Measurements from ENCODE around the gene FN1.

The FN1 gene

GRCh38 chr2:215432759-215433594, 2.9 kb downstream of the FN1 start:
- H3K18ac ChIP-seq (ENCODE audit: low read length): no peak overlapping the region
- H3K79me1 ChIP-seq (ENCODE audit: low read depth, low read length): no peaks in the 10 kb centered on the region
- H2BK120ac ChIP-seq (ENCODE audit: low read depth, low read length): no peak overlapping the region
- no peak overlapping the region for H2BK5ac ChIP-seq (ENCODE audit: low read length)
- no CpG with 5 or more reads among the region's 8 CpGs for WGBS, 2 donors (ENCODE audit: extremely low coverage in 2 of 2, insufficient read length in 2 of 2, insufficient replicate concordance in 1 of 2)
- H2BK12ac ChIP-seq (ENCODE audit: low read length): no peak overlapping the region
- H3K4ac ChIP-seq (ENCODE audit: low read length): no peak overlapping the region
- no peak overlapping the region for H3K9ac ChIP-seq (ENCODE audit: low read depth, low read length, poor library complexity)
- H3K36me3 ChIP-seq (replicated peaks in 1 of 2; ENCODE audit: control insufficient read depth in 2 of 2, insufficient read depth in 2 of 2, low read length in 2 of 2): peaks cover 7 to 56% of the 10 kb centered on the region in 2 donors
- no peaks in the 10 kb centered on the region for H3K27me3 ChIP-seq (ENCODE audit: control insufficient read depth in 3 of 3, insufficient read depth in 3 of 3, low read depth in 1 of 3, low read length in 3 of 3)
- H3K4me1 ChIP-seq (ENCODE audit: control insufficient read depth in 2 of 2, insufficient read depth in 1 of 2, low read depth in 1 of 2, low read length in 2 of 2): peaks cover 0 to 3% of the 10 kb centered on the region in 2 donors
- H3K23ac ChIP-seq (ENCODE audit: low read depth, low read length, poor library complexity): no peak overlapping the region
- H3K14ac ChIP-seq (ENCODE audit: low read length): no peak overlapping the region
- no peak overlapping the region for H3K27ac ChIP-seq (replicated peaks; ENCODE audit: low read length)
- no peak overlapping the region for H3K4me3 ChIP-seq (ENCODE audit: low read length in 2 of 2)
- no peak overlapping the region for H2AK5ac ChIP-seq (ENCODE audit: low read depth, low read length)
- H2BK15ac ChIP-seq (ENCODE audit: low read length): no peak overlapping the region
- H4K91ac ChIP-seq (ENCODE audit: low read depth, low read length, poor library complexity): no peak overlapping the region
- no peak overlapping the region for H4K8ac ChIP-seq (ENCODE audit: low read depth, low read length)
- no peak overlapping the region for H2AFZ ChIP-seq (ENCODE audit: low read length)
- no peaks in the 10 kb centered on the region for H3K9me3 ChIP-seq (replicated peaks in 1 of 2; ENCODE audit: control insufficient read depth in 2 of 2, insufficient read depth in 1 of 2, low read depth in 1 of 2, low read length in 2 of 2)
- no peak overlapping the region for H3K4me2 ChIP-seq (ENCODE audit: insufficient read depth, low read length, poor library complexity, severe bottlenecking)
- no peak for DNase-seq (ENCODE audit: low spot score)

DNA sequence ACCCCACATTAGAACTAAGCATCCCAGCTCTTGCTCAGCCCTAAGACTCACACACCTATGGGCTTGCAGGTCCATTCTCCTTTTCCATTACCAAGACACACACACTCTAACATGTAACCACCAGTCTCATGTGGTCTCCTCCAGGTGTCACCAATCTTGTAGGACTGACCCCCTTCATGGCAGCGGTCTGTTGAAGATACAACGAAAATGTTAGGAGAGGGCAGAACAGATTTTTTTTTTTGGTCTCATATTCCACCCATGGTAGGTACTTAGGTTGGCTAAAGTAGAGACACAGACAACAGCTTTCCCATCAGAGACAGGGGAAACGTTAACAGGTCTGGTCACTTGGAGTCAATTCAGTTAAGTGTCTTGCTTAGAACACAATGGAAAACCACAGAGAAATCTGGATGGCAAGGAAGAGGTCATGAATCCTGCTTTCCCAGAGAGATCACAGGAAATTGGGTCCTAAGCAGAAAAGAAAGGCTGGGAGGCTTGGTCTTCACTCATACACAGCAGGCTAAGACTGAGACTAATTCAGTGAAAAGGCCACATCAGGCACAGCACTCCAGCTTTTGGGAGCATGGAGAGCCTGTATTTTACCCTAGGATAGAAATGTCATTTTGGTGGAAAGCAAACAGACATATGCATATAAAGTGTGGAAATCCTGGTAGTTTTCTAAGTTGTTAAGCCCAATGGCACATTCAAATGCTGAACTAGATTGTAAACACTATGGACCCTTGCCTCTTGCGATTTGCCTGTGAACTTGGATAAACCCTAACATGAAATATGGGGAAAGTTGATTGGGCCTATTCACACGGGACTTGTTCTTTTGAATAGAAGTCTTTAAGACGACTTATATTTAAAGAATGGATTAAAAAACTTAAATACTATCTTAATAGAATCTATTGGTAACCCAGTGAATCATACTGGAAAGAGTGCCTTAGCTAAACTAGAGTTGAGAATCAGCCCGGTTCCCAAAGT, 3.8 kb downstream of the FN1 start:
- Histone ChIP-seq H3K14ac (ENCODE audit: low read length) (no peak overlapping the region), H3K4ac (ENCODE audit: low read length) (no peak overlapping the region), H2AFZ (ENCODE audit: low read length) (no peak overlapping the region), H3K4me3 (ENCODE audit: low read length in 2 of 2) (no peak overlapping the region), H4K8ac (ENCODE audit: low read depth, low read length) (no peak overlapping the region), H2AK5ac (ENCODE audit: low read depth, low read length) (no peak overlapping the region), H2BK120ac (ENCODE audit: low read depth, low read length) (no peak overlapping the region), H2BK15ac (ENCODE audit: low read length) (no peak overlapping the region), H3K27ac (replicated peaks; ENCODE audit: low read length) (no peak overlapping the region), H3K27me3 (ENCODE audit: control insufficient read depth in 3 of 3, insufficient read depth in 3 of 3, low read depth in 1 of 3, low read length in 3 of 3) (no peaks in the 10 kb centered on the region), H3K9me3 (replicated peaks in 1 of 2; ENCODE audit: control insufficient read depth in 2 of 2, insufficient read depth in 1 of 2, low read depth in 1 of 2, low read length in 2 of 2) (no peaks in the 10 kb centered on the region), H3K23ac (ENCODE audit: low read depth, low read length, poor library complexity) (no peak overlapping the region), H3K4me1 (ENCODE audit: control insufficient read depth in 2 of 2, insufficient read depth in 1 of 2, low read depth in 1 of 2, low read length in 2 of 2) (no peaks in the 10 kb centered on the region), H3K18ac (ENCODE audit: low read length) (no peak overlapping the region), H2BK5ac (ENCODE audit: low read length) (no peak overlapping the region), H3K36me3 (replicated peaks in 1 of 2; ENCODE audit: control insufficient read depth in 2 of 2, insufficient read depth in 2 of 2, low read length in 2 of 2) (peaks cover 8 to 65% of the 10 kb centered on the region in 2 donors), H4K91ac (ENCODE audit: low read depth, low read length, poor library complexity) (no peak overlapping the region), H2BK12ac (ENCODE audit: low read length) (no peak overlapping the region), H3K79me1 (ENCODE audit: low read depth, low read length) (no peaks in the 10 kb centered on the region), H3K9ac (ENCODE audit: low read depth, low read length, poor library complexity) (no peak overlapping the region), H3K4me2 (ENCODE audit: insufficient read depth, low read length, poor library complexity, severe bottlenecking) (no peak overlapping the region)
- WGBS, 2 donors (ENCODE audit: extremely low coverage in 2 of 2, insufficient read length in 2 of 2, insufficient replicate concordance in 1 of 2): no CpG with 5 or more reads among the region's 7 CpGs
- DNase-seq (ENCODE audit: low spot score): no peak

DNA sequence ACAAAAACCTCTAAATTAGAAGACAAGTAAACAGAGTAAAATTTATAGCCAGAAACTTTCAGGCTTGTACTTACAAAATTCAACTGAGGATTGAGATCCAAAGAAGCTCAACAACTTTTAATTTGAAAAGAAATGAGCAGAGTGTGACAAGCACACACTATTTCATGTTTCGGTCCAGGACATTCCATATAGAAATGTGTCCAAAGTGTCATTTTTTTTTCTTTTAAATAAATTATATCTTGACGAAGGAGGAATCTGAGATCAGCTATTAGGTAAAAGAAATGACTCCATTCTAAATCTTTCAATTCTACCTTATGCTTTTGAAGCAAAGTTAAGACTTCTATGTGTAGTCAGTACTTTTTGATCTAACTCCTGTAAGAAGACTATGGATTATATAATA, 4.6 kb downstream of the FN1 start:
- Histone ChIP-seq H3K4me2 (ENCODE audit: insufficient read depth, low read length, poor library complexity, severe bottlenecking) (no peak overlapping the region), H3K9me3 (replicated peaks in 1 of 2; ENCODE audit: control insufficient read depth in 2 of 2, insufficient read depth in 1 of 2, low read depth in 1 of 2, low read length in 2 of 2) (no peaks in the 10 kb centered on the region), H3K79me1 (ENCODE audit: low read depth, low read length) (no peaks in the 10 kb centered on the region), H3K27me3 (ENCODE audit: control insufficient read depth in 3 of 3, insufficient read depth in 3 of 3, low read depth in 1 of 3, low read length in 3 of 3) (no peaks in the 10 kb centered on the region), H2AK5ac (ENCODE audit: low read depth, low read length) (no peak overlapping the region), H3K27ac (replicated peaks; ENCODE audit: low read length) (no peak overlapping the region), H3K18ac (ENCODE audit: low read length) (no peak overlapping the region), H3K4me3 (ENCODE audit: low read length in 2 of 2) (no peak overlapping the region), H3K4ac (ENCODE audit: low read length) (no peak overlapping the region), H2BK15ac (ENCODE audit: low read length) (no peak overlapping the region), H4K91ac (ENCODE audit: low read depth, low read length, poor library complexity) (no peak overlapping the region), H3K36me3 (replicated peaks in 1 of 2; ENCODE audit: control insufficient read depth in 2 of 2, insufficient read depth in 2 of 2, low read length in 2 of 2) (peaks cover 10 to 70% of the 10 kb centered on the region in 2 donors), H2BK5ac (ENCODE audit: low read length) (no peak overlapping the region), H3K14ac (ENCODE audit: low read length) (no peak overlapping the region), H3K9ac (ENCODE audit: low read depth, low read length, poor library complexity) (no peak overlapping the region), H2BK120ac (ENCODE audit: low read depth, low read length) (no peak overlapping the region), H4K8ac (ENCODE audit: low read depth, low read length) (no peak overlapping the region), H3K23ac (ENCODE audit: low read depth, low read length, poor library complexity) (no peak overlapping the region), H2AFZ (ENCODE audit: low read length) (no peak overlapping the region), H2BK12ac (ENCODE audit: low read length) (no peak overlapping the region), H3K4me1 (ENCODE audit: control insufficient read depth in 2 of 2, insufficient read depth in 1 of 2, low read depth in 1 of 2, low read length in 2 of 2) (no peaks in the 10 kb centered on the region)
- DNase-seq (ENCODE audit: low spot score): no peak
- WGBS, 2 donors (ENCODE audit: extremely low coverage in 2 of 2, insufficient read length in 2 of 2, insufficient replicate concordance in 1 of 2): no CpG with 5 or more reads among the region's 2 CpGs

Measured in neuronal stem cell (in vitro differentiated cells).